SK-N-SH (cell line): Measurements from ENCODE around the gene CPN2. TPM values are rescaled to one million over a fixed set of nuclear protein-coding genes. Genes with fewer than 3 reads are reported as not detected.

ENCODE experiments used
- CTCF ChIA-PET: fragments of 300-600, 350-600 bp; formaldehyde crosslinking; extraction: SDS; loops from one replicate; lab custom pipeline; 2021; lab: Yijun Ruan, JAX
- POLR2A ChIA-PET: fragments of 350-600 bp; sonication (Branson Sonifier 250); formaldehyde crosslinking; extraction: SDS; loops from one replicate; lab custom pipeline; 2020; ENCODE audit warnings: antibody characterized with exemption, inconsistent platforms; lab: Yijun Ruan, JAX
- DNase-seq: peaks from one replicate; pipeline ENCODE4 v3.0.0; 2012
- H2AFZ ChIP-seq: fragments of 200-600 bp; sonication (generic); 2 replicates; pipeline ENCODE4 v1.8.1; 2016; ENCODE audit warnings: antibody characterized with exemption, mild to moderate bottlenecking, low read depth
- H3F3A ChIP-seq: fragments of 200-600 bp; sonication (generic); replicated peaks from 2 replicates; pipeline ENCODE3; 2016; ENCODE audit warnings: antibody characterized with exemption, mild to moderate bottlenecking; ENCODE audit not compliant: insufficient read depth
- H3K27ac ChIP-seq, 2 experiments: fragments of 200-500 bp in 1 of 2; fragments of 200-600 bp in 1 of 2; sonication (Bioruptor generic) in 1 of 2; sonication (generic), shearing (Covaris generic) in 1 of 2; 2 replicates each; pipeline versions ENCODE4 v1.5.1 to v1.6.1; 2014 to 2016; ENCODE audit warnings: low read depth in 2 of 2, inconsistent platforms in 1 of 2, low read length in 1 of 2, mild to moderate bottlenecking in 1 of 2, mixed read lengths in 1 of 2
- H3K27me3 ChIP-seq: fragments of 200-600 bp; sonication (generic), shearing (Covaris generic); 2 replicates; pipeline ENCODE4 v1.6.1; 2016; ENCODE audit warnings: mixed run types; ENCODE audit not compliant: insufficient read depth
- H3K36me3 ChIP-seq, 2 experiments: fragments of 200-500 bp in 1 of 2; fragments of 200-600 bp in 1 of 2; sonication (Bioruptor generic) in 1 of 2; sonication (generic) in 1 of 2; replicated peaks in 1 of 2; 2 replicates each; pipeline versions ENCODE3 to v1.5.1; 2014 to 2016; ENCODE audit warnings: low read length in 1 of 2, mild to moderate bottlenecking in 1 of 2; ENCODE audit not compliant: insufficient read depth in 2 of 2, control insufficient read depth in 1 of 2
- H3K4me1 ChIP-seq, 2 experiments: fragments of 200-500 bp in 1 of 2; fragments of 200-600 bp in 1 of 2; sonication (Bioruptor generic) in 1 of 2; sonication (generic), shearing (Covaris generic) in 1 of 2; 2 replicates each; pipeline versions ENCODE4 v1.5.1 to v1.6.1; 2014 to 2016; ENCODE audit warnings: low read depth in 1 of 2, low read length in 1 of 2, mixed run types in 1 of 2; ENCODE audit not compliant: insufficient read depth in 2 of 2, control insufficient read depth in 1 of 2
- H3K4me2 ChIP-seq: fragments of 200-600 bp; sonication (generic), shearing (Covaris generic); 2 replicates; pipeline ENCODE4 v1.6.1; 2017; ENCODE audit warnings: mixed run types
- H3K4me3 ChIP-seq, 2 experiments: fragments of 200-500 bp in 1 of 2; fragments of 200-600 bp in 1 of 2; sonication (Bioruptor generic) in 1 of 2; sonication (generic), shearing (Covaris generic) in 1 of 2; 2 replicates each; pipeline versions ENCODE4 v1.5.1 to v1.8.1; 2014 to 2016; ENCODE audit warnings: low read depth in 2 of 2, inconsistent platforms in 1 of 2, low read length in 1 of 2, mild to moderate bottlenecking in 1 of 2, mixed read lengths in 1 of 2, moderate library complexity in 1 of 2
- H3K79me2 ChIP-seq: fragments of 200-600 bp; sonication (generic); 2 replicates; pipeline ENCODE4 v1.8.1; 2017; ENCODE audit warnings: mild to moderate bottlenecking; ENCODE audit not compliant: insufficient read depth
- H3K9ac ChIP-seq: fragments of 200-600 bp; sonication (generic); 2 replicates; pipeline ENCODE4 v1.6.1; 2017; ENCODE audit warnings: mixed run types
- H3K9me2 ChIP-seq: fragments of 200-600 bp; sonication (generic); 2 replicates; pipeline ENCODE4 v1.6.1; 2017; ENCODE audit warnings: mixed run types
- H3K9me3 ChIP-seq: fragments of 200-600 bp; sonication (generic); 2 replicates; pipeline ENCODE4 v1.6.1; 2017; ENCODE audit warnings: mixed run types, mild to moderate bottlenecking, moderate library complexity
- H4K20me1 ChIP-seq: fragments of 200-600 bp; sonication (generic); 2 replicates; pipeline ENCODE4 v1.6.1; 2017; ENCODE audit warnings: mild to moderate bottlenecking, mixed run types; ENCODE audit not compliant: insufficient read depth
- ELF1 ChIP-seq: IDR thresholded peaks from 2 replicates; pipeline ENCODE4 v1.4.0; 2012
- FOXM1 ChIP-seq: IDR thresholded peaks from 2 replicates; pipeline ENCODE4 v1.4.0; 2012; ENCODE audit warnings: low read depth, mild to moderate bottlenecking
- GABPA ChIP-seq: IDR thresholded peaks from 2 replicates; pipeline ENCODE4 v1.4.0; 2012; ENCODE audit warnings: low read depth, mild to moderate bottlenecking
- GATA2 ChIP-seq: sonication (generic); formaldehyde crosslinking; IDR thresholded peaks from 2 replicates; pipeline ENCODE4 v1.5.0; 2020; ENCODE audit warnings: mild to moderate bottlenecking, missing genetic modification reagents
- MXI1 ChIP-seq: IDR thresholded peaks from 2 replicates; pipeline ENCODE4 v1.6.1; 2012; ENCODE audit warnings: mild to moderate bottlenecking, low read depth, low read length, improper control_type of control experiment
- NRF1 ChIP-seq: IDR thresholded peaks from 2 replicates; pipeline ENCODE4 v1.6.1; 2012; ENCODE audit warnings: low read depth, mild to moderate bottlenecking, low read length
- RCOR1 ChIP-seq: fragments of 150-350 bp; IDR thresholded peaks from 2 replicates; pipeline ENCODE4 v1.6.1; 2017; ENCODE audit warnings: antibody characterized with exemption, low read length
- RFX5 ChIP-seq: IDR thresholded peaks from 2 replicates; pipeline ENCODE4 v1.6.1; 2012; ENCODE audit warnings: mild to moderate bottlenecking, improper control_type of control experiment, low read length
- RXRA ChIP-seq: IDR thresholded peaks from 2 replicates; pipeline ENCODE4 v1.4.0; 2012; ENCODE audit warnings: low read depth, mild to moderate bottlenecking, borderline replicate concordance
- SIN3A ChIP-seq: IDR thresholded peaks from 2 replicates; pipeline ENCODE4 v1.6.1; 2012; ENCODE audit warnings: low read depth, mild to moderate bottlenecking, low read length, moderate library complexity, borderline replicate concordance
- SMC3 ChIP-seq: IDR thresholded peaks from 2 replicates; pipeline ENCODE4 v1.6.1; 2012; ENCODE audit warnings: low read depth, low read length, improper control_type of control experiment
- TAF1 ChIP-seq: IDR thresholded peaks from 2 replicates; pipeline ENCODE4 v1.6.1; 2012; ENCODE audit warnings: low read depth, mild to moderate bottlenecking, low read length, moderate library complexity, borderline replicate concordance
- WGBS: methylation state at CpG from one replicate; pipeline ENCODE4 v1.1.6; 2017; ENCODE audit warnings: low lambda C conversion rate; 5-methylcytosine and 5-hydroxymethylcytosine counted together
- polyA plus RNA-seq, 3 experiments: library from polyadenylated mRNA; depleted of rRNA; stranded (reverse); fragments of >200 nt; gene quantifications; 2 replicates each; pipeline ENCODE4 v1.2.3, GENCODE V29; 2012
- TF ChIP-seq, protein P1 (sequence below): IDR thresholded peaks from 2 replicates; pipeline ENCODE4 v1.6.1; 2012; ENCODE audit warnings: mild to moderate bottlenecking, low read depth, low read length, moderate library complexity

Gene CPN2
- polyA plus RNA-seq, 1 of the 3 experiments (the other 2 are of a cell fraction), result not detected

DNA sequence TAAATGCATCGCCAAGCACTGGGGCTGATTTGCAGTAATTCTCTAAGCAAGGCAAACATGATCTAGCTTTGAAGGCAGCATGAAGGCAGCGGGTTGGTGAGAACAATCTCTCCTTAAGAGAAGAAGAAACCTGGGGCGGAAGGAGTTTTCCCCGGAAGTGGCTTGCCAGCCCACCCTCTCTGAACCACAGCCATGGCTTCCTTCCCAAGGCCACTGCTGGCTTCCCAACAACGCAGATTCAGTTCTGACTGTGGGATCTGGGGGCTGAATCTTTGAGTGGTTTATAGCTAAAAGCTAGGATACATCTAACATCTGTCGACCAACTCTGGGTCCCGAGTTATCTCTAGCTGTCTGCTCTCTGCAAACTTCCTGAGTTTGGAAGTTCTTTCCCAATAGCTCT, 4.3 kb upstream of the CPN2 start:
- no peaks in the 10 kb centered on the region for H3K9me2 ChIP-seq
- peaks cover 2% of the 10 kb centered on the region for H3F3A ChIP-seq
- no peak overlapping the region for H3K4me2 ChIP-seq
- H3K27me3 ChIP-seq, result peaks cover 16% of the 10 kb centered on the region; the same call in 1 of the 2 replicates
- TF ChIP-seq SMC3 (no peak), TAF1 (no peak), GATA2 (no peak), NRF1 (no peak), ELF1 (no peak), GABPA (no peak), MXI1 (no peak)
- TF ChIP-seq, protein P1, sequence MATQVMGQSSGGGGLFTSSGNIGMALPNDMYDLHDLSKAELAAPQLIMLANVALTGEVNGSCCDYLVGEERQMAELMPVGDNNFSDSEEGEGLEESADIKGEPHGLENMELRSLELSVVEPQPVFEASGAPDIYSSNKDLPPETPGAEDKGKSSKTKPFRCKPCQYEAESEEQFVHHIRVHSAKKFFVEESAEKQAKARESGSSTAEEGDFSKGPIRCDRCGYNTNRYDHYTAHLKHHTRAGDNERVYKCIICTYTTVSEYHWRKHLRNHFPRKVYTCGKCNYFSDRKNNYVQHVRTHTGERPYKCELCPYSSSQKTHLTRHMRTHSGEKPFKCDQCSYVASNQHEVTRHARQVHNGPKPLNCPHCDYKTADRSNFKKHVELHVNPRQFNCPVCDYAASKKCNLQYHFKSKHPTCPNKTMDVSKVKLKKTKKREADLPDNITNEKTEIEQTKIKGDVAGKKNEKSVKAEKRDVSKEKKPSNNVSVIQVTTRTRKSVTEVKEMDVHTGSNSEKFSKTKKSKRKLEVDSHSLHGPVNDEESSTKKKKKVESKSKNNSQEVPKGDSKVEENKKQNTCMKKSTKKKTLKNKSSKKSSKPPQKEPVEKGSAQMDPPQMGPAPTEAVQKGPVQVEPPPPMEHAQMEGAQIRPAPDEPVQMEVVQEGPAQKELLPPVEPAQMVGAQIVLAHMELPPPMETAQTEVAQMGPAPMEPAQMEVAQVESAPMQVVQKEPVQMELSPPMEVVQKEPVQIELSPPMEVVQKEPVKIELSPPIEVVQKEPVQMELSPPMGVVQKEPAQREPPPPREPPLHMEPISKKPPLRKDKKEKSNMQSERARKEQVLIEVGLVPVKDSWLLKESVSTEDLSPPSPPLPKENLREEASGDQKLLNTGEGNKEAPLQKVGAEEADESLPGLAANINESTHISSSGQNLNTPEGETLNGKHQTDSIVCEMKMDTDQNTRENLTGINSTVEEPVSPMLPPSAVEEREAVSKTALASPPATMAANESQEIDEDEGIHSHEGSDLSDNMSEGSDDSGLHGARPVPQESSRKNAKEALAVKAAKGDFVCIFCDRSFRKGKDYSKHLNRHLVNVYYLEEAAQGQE, result no peak
- no peaks in the 10 kb centered on the region for H3K9me3 ChIP-seq
- no peak for DNase-seq
- no peaks in the 10 kb centered on the region for H3K36me3 ChIP-seq
- 68% methylated on average over 7 of the region's 7 CpGs for WGBS
- no peak overlapping the region for H3K9ac ChIP-seq
- no peak overlapping the region for H3K4me3 ChIP-seq
- H2AFZ ChIP-seq, result no peak overlapping the region
- no peaks in the 10 kb centered on the region for H3K79me2 ChIP-seq
- H3K4me1 ChIP-seq, result peaks cover under 1 to 4% of the 10 kb centered on the region in 2 experiments; a peak in 2 of 4 replicates
- CTCF ChIA-PET, result interaction anchor here (1.0 to 5.5 kb wide), 2 partner anchors 11 to 22 kb away, joined by 5 to 39 read pairs; no protein-coding TSS in a partner anchor
- no peak overlapping the region for H3K27ac ChIP-seq
- no peaks in the 10 kb centered on the region for H4K20me1 ChIP-seq
- POLR2A ChIA-PET, result no interaction called here

DNA sequence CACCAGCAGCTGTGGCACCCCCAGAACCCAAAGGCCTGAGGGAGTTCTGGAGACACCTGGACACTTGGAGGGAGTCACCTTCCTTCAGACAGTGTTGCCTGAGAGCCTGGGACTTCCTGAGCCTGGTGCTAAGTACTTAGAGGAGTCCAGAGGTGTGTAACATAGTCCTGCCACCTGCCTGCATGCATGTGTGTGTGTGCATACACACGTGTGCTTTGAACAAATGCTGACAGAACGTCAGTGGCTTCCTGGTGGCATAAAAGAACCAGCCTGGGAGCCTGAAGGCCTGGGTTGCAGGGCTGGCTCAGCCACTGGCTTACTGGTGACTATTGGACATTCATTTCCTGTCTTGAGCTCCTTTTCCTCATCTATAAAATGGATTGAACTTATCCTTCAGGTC, 3.2 kb upstream of the CPN2 start:
- H3F3A ChIP-seq, result peaks cover 6% of the 10 kb centered on the region
- H3K4me2 ChIP-seq, result no peak overlapping the region
- CTCF ChIA-PET, result interaction anchor here (5.5 kb wide), 1 partner anchor 9 kb away, joined by 39 read pairs; no protein-coding TSS in a partner anchor
- peaks cover 4 to 5% of the 10 kb centered on the region in 2 experiments; a peak in 2 of 4 replicates for H3K4me1 ChIP-seq
- no peak for TF ChIP-seq SIN3A
- TF ChIP-seq RCOR1, result no peak
- TF ChIP-seq RXRA, result no peak
- TF ChIP-seq, protein P1, result no peak
- no peak for TF ChIP-seq RFX5
- no peak for TF ChIP-seq FOXM1
- no peaks in the 10 kb centered on the region for H3K36me3 ChIP-seq
- WGBS, result 67% methylated on average over 2 of the region's 2 CpGs
- no peaks in the 10 kb centered on the region for H3K9me2 ChIP-seq
- H2AFZ ChIP-seq, result no peak overlapping the region
- H3K27me3 ChIP-seq, result peaks cover 16% of the 10 kb centered on the region; the same call in 1 of the 2 replicates
- POLR2A ChIA-PET, result no interaction called here
- no peaks in the 10 kb centered on the region for H3K9me3 ChIP-seq
- no peaks in the 10 kb centered on the region for H3K79me2 ChIP-seq
- H3K9ac ChIP-seq, result no peak overlapping the region
- DNase-seq, result no peak
- no peak overlapping the region for H3K4me3 ChIP-seq
- no peaks in the 10 kb centered on the region for H4K20me1 ChIP-seq
- no peak overlapping the region for H3K27ac ChIP-seq
